HepG2 (cell line): ENCODE data around the gene MTHFR. TPM values are rescaled to one million over a fixed set of nuclear protein-coding genes. Genes with fewer than 3 reads are reported as not detected.

Experiments used
- DNMT1 ChIP-seq: sonication (generic); formaldehyde crosslinking; IDR thresholded peaks from 2 replicates; pipeline ENCODE4 v1.5.1; 2020; ENCODE audit warnings: mild to moderate bottlenecking, missing genetic modification reagents
- LCORL ChIP-seq, 2 experiments: fragments of 450-650 bp in 1 of 2; sonication (generic) in 1 of 2; formaldehyde crosslinking in 1 of 2; IDR thresholded peaks; 2 replicates each; pipeline versions ENCODE4 v1.5.0 to v1.6.1; 2017 to 2020; ENCODE audit warnings: antibody characterized with exemption in 1 of 2, missing genetic modification reagents in 1 of 2
- MLLT10 ChIP-seq: sonication (generic); formaldehyde crosslinking; IDR thresholded peaks from 2 replicates; pipeline ENCODE4 v1.4.0; 2020; ENCODE audit warnings: missing genetic modification reagents
- NFKBIZ ChIP-seq: IDR thresholded peaks from 2 replicates; pipeline ENCODE4 v1.6.1; 2018; ENCODE audit warnings: missing genetic modification reagents, missing compliant biosample characterization
- NFYB ChIP-seq: sonication (generic); formaldehyde crosslinking; IDR thresholded peaks from 2 replicates; pipeline ENCODE4 v1.4.0; 2020; ENCODE audit warnings: missing genetic modification reagents
- POLR2AphosphoS2 ChIP-seq: IDR thresholded peaks from 2 replicates; pipeline ENCODE4 v1.6.1; 2011; ENCODE audit warnings: low read depth, low read length, improper control_type of control experiment
- RAD21 ChIP-seq: fragments of 450-650 bp; formaldehyde crosslinking; IDR thresholded peaks from 2 replicates; pipeline ENCODE4 v1.5.0; 2020; ENCODE audit warnings: mild to moderate bottlenecking
- RARA ChIP-seq: IDR thresholded peaks from 2 replicates; pipeline ENCODE4 v1.6.1; 2016; ENCODE audit warnings: missing genetic modification reagents, missing compliant biosample characterization
- SALL2 ChIP-seq: sonication (generic); formaldehyde crosslinking; IDR thresholded peaks from 2 replicates; pipeline ENCODE4 v1.8.1; 2023; ENCODE audit warnings: mild to moderate bottlenecking, missing genetic modification reagents, inconsistent platforms
- SETDB1 ChIP-seq: sonication (generic); formaldehyde crosslinking; IDR thresholded peaks from 2 replicates; pipeline ENCODE4 v1.5.1; 2020; ENCODE audit warnings: missing genetic modification reagents, mild to moderate bottlenecking, borderline replicate concordance
- SOX13 ChIP-seq, 3 experiments: fragments of 450-650 bp in 1 of 3; sonication (generic) in 1 of 3; formaldehyde crosslinking in 1 of 3; IDR thresholded peaks in 2 of 3; conservative IDR thresholded peaks in 1 of 3; 2 replicates each; pipeline versions ENCODE4 v1.5.0 to v1.6.1; 2016 to 2020; ENCODE audit warnings: antibody characterized with exemption in 1 of 3, mild to moderate bottlenecking in 1 of 3, missing compliant biosample characterization in 1 of 3, missing genetic modification reagents in 1 of 3, moderate library complexity in 1 of 3
- TCF7L2 ChIP-seq: IDR thresholded peaks from 2 replicates; pipeline ENCODE4 v1.6.1; 2011; ENCODE audit warnings: mild to moderate bottlenecking, low read depth, low read length, moderate library complexity
- TP53 ChIP-seq: sonication (generic); formaldehyde crosslinking; conservative IDR thresholded peaks from 2 replicates; pipeline ENCODE4 v1.4.0; 2020; ENCODE audit warnings: missing genetic modification reagents
- ZBTB7B ChIP-seq: sonication (generic); formaldehyde crosslinking; IDR thresholded peaks from 2 replicates; pipeline ENCODE4 v1.4.0; 2020; ENCODE audit warnings: missing genetic modification reagents
- ZNF619 ChIP-seq: sonication (generic); formaldehyde crosslinking; IDR thresholded peaks from 2 replicates; pipeline ENCODE4 v1.4.0; 2020; ENCODE audit warnings: mild to moderate bottlenecking, missing genetic modification reagents
- ZNF674 ChIP-seq: sonication (generic); formaldehyde crosslinking; IDR thresholded peaks from 2 replicates; pipeline ENCODE4 v1.5.0; 2020; ENCODE audit warnings: low read depth, mild to moderate bottlenecking, missing genetic modification reagents
- polyA plus RNA-seq, 8 experiments: library from polyadenylated mRNA; depleted of rRNA in 3 of 8; stranded (reverse) in 7 of 8; unstranded in 1 of 8; fragments of >200 nt; fragmentation: Illumina TruSeq in 4 of 8; extraction: Trizol in 4 of 8; gene quantifications; 2 replicates each; pipeline versions ENCODE4 v1.2.1 to v1.2.3, GENCODE V29; 2011 to 2016; ENCODE audit warnings: low read depth in 4 of 8, missing spikeins in 1 of 8, mixed read lengths in 1 of 8; ENCODE audit not compliant: insufficient read depth in 1 of 8
- total RNA-seq, 5 experiments: library from RNA; depleted of rRNA; stranded (reverse); fragments of >200 nt; fragmentation: Illumina TruSeq; extraction: Trizol; gene quantifications; 2 replicates each; pipeline ENCODE4 v1.2.3, GENCODE V29; 2016; ENCODE audit warnings: low read depth in 1 of 5
- TF ChIP-seq, protein P1 (sequence below): IDR thresholded peaks from 2 replicates; pipeline ENCODE4 v1.6.1; 2016; ENCODE audit warnings: control low read depth
- TF ChIP-seq, protein P2 (sequence below), 2 experiments: fragments of 450-650 bp in 1 of 2; sonication (generic) in 1 of 2; formaldehyde crosslinking in 1 of 2; IDR thresholded peaks; 2 replicates each; pipeline versions ENCODE4 v1.6.1 to v1.8.0; 2016 to 2022; ENCODE audit warnings: antibody characterized with exemption in 1 of 2, mild to moderate bottlenecking in 1 of 2, missing genetic modification reagents in 1 of 2

Gene MTHFR
- total and polyA plus RNA-seq, 2 of the 13 experiments (the other 11 are each of a cell fraction or from before 2014, with no cell fraction given), result 3.8 to 8.2 TPM

DNA sequence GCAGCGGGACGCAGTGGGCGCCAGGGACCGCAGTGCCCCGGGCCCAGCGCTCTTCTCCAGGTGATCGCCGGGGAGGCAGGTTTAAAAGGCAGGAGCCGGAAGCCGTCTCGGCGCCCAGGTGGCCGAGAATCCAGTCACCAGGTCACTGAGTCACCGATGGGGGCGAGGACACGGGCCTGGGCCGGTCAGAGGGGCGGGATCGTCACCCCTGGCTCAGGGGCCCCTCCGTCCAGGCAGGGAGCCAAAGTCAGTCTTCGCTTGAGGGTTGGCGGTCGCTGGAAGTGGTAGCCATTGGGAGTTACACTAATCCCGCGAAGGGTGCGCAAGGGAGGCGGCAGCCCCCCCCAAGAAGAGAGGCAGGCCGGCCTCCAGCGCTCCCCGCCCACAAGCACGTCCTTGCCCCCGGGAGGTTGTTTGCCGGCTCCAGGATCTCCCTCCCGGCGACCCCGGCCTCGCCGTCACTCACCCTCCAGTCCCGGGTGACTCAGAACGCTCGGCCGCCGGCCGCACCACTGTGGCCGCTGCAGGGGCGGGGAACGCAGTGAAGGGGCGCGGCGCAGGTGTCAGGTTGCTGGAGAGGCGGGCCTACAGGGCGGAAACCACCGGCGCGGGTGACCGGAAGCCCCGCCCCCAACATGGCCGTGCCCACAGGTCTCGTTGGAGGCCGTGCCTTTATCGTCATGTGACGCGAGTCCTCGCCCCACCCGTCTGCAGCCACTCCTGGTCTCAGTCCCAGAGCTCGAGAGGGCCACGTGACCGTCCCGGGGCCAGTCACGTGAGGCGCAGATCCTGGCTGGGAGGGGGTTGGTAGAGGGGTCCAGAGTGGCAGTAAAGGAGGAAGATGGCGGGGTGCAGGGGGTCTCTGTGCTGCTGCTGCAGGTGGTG lies at the start of gene MTHFR, which contains the start of gene CLCN6 (continued):
- TF ChIP-seq MLLT10 (CRISPR knock-in tag) (no peak), ZNF674 (CRISPR knock-in tag) (peak; percentile 94), RAD21 (CRISPR knock-in tag) (peak; percentile 55; the same call in 1 of the 2 replicates), DNMT1 (CRISPR knock-in tag) (0 out of 2 replicates have a peak, but pooled peaks have one; percentile 23), SALL2 (CRISPR knock-in tag) (peak; percentile 79), RARA (CRISPR knock-in tag) (peak; percentile 86), LCORL (IDR thresholded peaks at IDR 0.05) (no peak), LCORL (CRISPR knock-in tag; IDR thresholded peaks at IDR 0.05) (0 out of 2 replicates have a peak, but pooled peaks have one; percentile 54), TCF7L2 (no peak), ZBTB7B (CRISPR knock-in tag) (peak; percentile 77), POLR2AphosphoS2 (no peak), SETDB1 (no peak), SOX13 (IDR thresholded peaks at IDR 0.05) (no peak), SOX13 (CRISPR knock-in tag; conservative IDR thresholded peaks at IDR 0.05 in 1 of 2, IDR thresholded peaks at IDR 0.05 in 1 of 2) (peak in 1 of 2 experiments; percentile 16; a peak in 1 of 4 replicates), NFKBIZ (peak; percentile 50; the same call in 1 of the 2 replicates), TP53 (CRISPR knock-in tag) (no peak), ZNF619 (CRISPR knock-in tag) (peak; percentile 62; the same call in 1 of the 2 replicates), NFYB (CRISPR knock-in tag) (peak; percentile 91)
- TF ChIP-seq, protein P1, sequence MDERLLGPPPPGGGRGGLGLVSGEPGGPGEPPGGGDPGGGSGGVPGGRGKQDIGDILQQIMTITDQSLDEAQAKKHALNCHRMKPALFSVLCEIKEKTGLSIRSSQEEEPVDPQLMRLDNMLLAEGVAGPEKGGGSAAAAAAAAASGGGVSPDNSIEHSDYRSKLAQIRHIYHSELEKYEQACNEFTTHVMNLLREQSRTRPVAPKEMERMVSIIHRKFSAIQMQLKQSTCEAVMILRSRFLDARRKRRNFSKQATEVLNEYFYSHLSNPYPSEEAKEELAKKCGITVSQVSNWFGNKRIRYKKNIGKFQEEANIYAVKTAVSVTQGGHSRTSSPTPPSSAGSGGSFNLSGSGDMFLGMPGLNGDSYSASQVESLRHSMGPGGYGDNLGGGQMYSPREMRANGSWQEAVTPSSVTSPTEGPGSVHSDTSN (CRISPR knock-in tag), result peak; percentile 54; the same call in 1 of the 2 replicates
- TF ChIP-seq, protein P2, sequence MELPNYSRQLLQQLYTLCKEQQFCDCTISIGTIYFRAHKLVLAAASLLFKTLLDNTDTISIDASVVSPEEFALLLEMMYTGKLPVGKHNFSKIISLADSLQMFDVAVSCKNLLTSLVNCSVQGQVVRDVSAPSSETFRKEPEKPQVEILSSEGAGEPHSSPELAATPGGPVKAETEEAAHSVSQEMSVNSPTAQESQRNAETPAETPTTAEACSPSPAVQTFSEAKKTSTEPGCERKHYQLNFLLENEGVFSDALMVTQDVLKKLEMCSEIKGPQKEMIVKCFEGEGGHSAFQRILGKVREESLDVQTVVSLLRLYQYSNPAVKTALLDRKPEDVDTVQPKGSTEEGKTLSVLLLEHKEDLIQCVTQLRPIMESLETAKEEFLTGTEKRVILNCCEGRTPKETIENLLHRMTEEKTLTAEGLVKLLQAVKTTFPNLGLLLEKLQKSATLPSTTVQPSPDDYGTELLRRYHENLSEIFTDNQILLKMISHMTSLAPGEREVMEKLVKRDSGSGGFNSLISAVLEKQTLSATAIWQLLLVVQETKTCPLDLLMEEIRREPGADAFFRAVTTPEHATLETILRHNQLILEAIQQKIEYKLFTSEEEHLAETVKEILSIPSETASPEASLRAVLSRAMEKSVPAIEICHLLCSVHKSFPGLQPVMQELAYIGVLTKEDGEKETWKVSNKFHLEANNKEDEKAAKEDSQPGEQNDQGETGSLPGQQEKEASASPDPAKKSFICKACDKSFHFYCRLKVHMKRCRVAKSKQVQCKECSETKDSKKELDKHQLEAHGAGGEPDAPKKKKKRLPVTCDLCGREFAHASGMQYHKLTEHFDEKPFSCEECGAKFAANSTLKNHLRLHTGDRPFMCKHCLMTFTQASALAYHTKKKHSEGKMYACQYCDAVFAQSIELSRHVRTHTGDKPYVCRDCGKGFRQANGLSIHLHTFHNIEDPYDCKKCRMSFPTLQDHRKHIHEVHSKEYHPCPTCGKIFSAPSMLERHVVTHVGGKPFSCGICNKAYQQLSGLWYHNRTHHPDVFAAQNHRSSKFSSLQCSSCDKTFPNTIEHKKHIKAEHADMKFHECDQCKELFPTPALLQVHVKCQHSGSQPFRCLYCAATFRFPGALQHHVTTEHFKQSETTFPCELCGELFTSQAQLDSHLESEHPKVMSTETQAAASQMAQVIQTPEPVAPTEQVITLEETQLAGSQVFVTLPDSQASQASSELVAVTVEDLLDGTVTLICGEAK (IDR thresholded peaks at IDR 0.05), result peak; percentile 56
- TF ChIP-seq, protein P2 (CRISPR knock-in tag; IDR thresholded peaks at IDR 0.05), result peak; percentile 83
